Mesendoderm (in vitro differentiated cells): ENCODE results near the gene SUPT7L.
"Not testable (repeated sequence)": the region's sequence is repeated elsewhere in the genome, so short reads cannot be mapped to it uniquely, and the experiment has no call there.

Experiments used
- DNase-seq: peaks from one replicate; pipeline ENCODE4 v3.0.0; 2013
- H2AK5ac ChIP-seq: 2 replicates; pipeline ENCODE4 v1.6.1; 2013; ENCODE audit warnings: low read length, inconsistent platforms
- H2BK120ac ChIP-seq: 2 replicates; pipeline ENCODE4 v1.6.1; 2013; ENCODE audit warnings: low read depth, mild to moderate bottlenecking, low read length, moderate library complexity, mixed read lengths
- H2BK15ac ChIP-seq: replicated peaks from 2 replicates; pipeline ENCODE4 v1.6.1; 2013; ENCODE audit warnings: low read depth, mild to moderate bottlenecking, moderate library complexity
- H2BK5ac ChIP-seq: 2 replicates; pipeline ENCODE4 v1.6.1; 2013; ENCODE audit warnings: low read length, inconsistent platforms
- H3K18ac ChIP-seq: 2 replicates; pipeline ENCODE4 v1.6.1; 2013; ENCODE audit warnings: mild to moderate bottlenecking, low read length, mixed read lengths
- H3K23ac ChIP-seq: one replicate; pipeline ENCODE4 v1.6.1; 2013; ENCODE audit warnings: low read length
- H3K27ac ChIP-seq: 2 replicates; pipeline ENCODE4 v1.5.1; 2013; ENCODE audit warnings: low read depth, mild to moderate bottlenecking, inconsistent platforms, low read length, moderate library complexity
- H3K27me3 ChIP-seq: 2 replicates; pipeline ENCODE4 v1.6.1; 2013; ENCODE audit warnings: low read length, control low read depth, mild to moderate bottlenecking, inconsistent platforms; ENCODE audit not compliant: insufficient read depth, poor library complexity
- H3K36me3 ChIP-seq: 2 replicates; pipeline ENCODE4 v1.6.1; 2013; ENCODE audit warnings: low read length, inconsistent platforms; ENCODE audit not compliant: control insufficient read depth, insufficient read depth
- H3K4ac ChIP-seq: one replicate; pipeline ENCODE4 v1.6.1; 2013; ENCODE audit warnings: low read depth, mild to moderate bottlenecking, low read length, moderate library complexity
- H3K4me1 ChIP-seq: 2 replicates; pipeline ENCODE4 v1.6.1; 2013; ENCODE audit warnings: low read depth, low read length, inconsistent platforms; ENCODE audit not compliant: control insufficient read depth
- H3K4me2 ChIP-seq: 2 replicates; pipeline ENCODE4 v1.6.1; 2013; ENCODE audit warnings: low read length
- H3K4me3 ChIP-seq: 2 replicates; pipeline ENCODE4 v1.5.1; 2013; ENCODE audit warnings: mild to moderate bottlenecking, low read length
- H3K56ac ChIP-seq: one replicate; pipeline ENCODE4 v1.6.1; 2013; ENCODE audit warnings: low read length
- H3K79me1 ChIP-seq: 2 replicates; pipeline ENCODE4 v1.6.1; 2013; ENCODE audit warnings: low read length, inconsistent platforms
- H3K79me2 ChIP-seq: 2 replicates; pipeline ENCODE4 v1.6.1; 2013; ENCODE audit warnings: mild to moderate bottlenecking, low read length; ENCODE audit not compliant: control insufficient read depth, insufficient read depth
- H3K9ac ChIP-seq: 2 replicates; pipeline ENCODE4 v1.6.1; 2013; ENCODE audit warnings: low read length, inconsistent platforms
- H4K5ac ChIP-seq: one replicate; pipeline ENCODE4 v1.6.1; 2013; ENCODE audit warnings: low read length
- H4K8ac ChIP-seq: one replicate; pipeline ENCODE4 v1.6.1; 2013; ENCODE audit warnings: low read depth, mild to moderate bottlenecking, control low read depth, low read length, moderate library complexity
- WGBS: extraction: QIAGEN DNeasy Blood & Tissue Kit; methylation state at CpG from one replicate; pipeline ENCODE4 v1.1.7; 2013; ENCODE audit warnings: low lambda C conversion rate, missing lambda C conversion rate; ENCODE audit not compliant: insufficient coverage; ENCODE audit errors: extremely low coverage; 5-methylcytosine and 5-hydroxymethylcytosine counted together

The SUPT7L gene

DNA sequence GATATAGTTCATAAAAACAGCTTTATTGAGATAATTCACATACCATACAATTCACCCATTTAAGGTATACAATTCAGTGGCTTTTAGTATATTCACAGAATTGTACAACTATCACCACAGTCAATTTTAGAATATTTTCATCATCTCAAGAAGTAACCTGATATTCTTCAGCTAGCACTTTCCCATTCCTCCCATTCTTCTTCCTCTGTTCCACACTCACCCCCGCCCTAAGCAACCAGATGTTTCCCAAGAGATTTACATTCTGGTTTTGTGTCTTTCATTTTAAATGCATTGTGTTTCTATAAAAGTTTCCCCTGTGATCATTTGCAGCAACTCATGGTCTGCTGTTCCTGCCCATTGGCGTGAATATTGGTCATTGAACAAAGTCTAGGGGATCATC is 29.1 kb downstream of the SUPT7L start:
- Histone ChIP-seq H2BK15ac (no peak overlapping the region), H3K36me3 (no peaks in the 10 kb centered on the region)
- WGBS, result no CpG with 5 or more reads among the region's 2 CpGs

DNA sequence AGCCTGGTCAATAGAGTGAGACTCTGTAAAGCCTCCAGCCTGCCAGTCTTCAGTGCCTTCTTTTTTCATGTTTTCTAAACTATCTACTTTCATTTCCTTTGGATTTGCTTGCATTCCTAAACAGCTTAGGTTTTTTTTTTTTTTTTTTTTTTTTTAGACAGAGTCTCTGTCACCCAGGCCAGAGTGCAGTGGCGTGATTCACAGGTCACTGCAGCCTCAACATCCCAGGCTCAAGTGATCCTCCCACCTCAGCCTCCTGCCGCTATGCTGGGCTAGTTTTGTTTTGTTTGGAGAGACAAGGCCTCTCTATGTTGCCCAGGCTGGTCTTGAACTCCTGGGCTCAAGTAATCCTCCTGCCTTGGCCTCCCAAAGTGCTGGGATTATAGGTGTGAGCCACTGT is 33.2 kb downstream of the SUPT7L start:
- H2BK5ac ChIP-seq, H3K4me3 ChIP-seq, H3K4me2 ChIP-seq, H3K79me1 ChIP-seq, H3K56ac ChIP-seq, H2BK120ac ChIP-seq, H3K36me3 ChIP-seq, H3K79me2 ChIP-seq, DNase-seq, H3K9ac ChIP-seq, H3K27me3 ChIP-seq, H3K18ac ChIP-seq, H4K5ac ChIP-seq, H3K23ac ChIP-seq, H4K8ac ChIP-seq, H3K4ac ChIP-seq, H2AK5ac ChIP-seq, H3K27ac ChIP-seq, H3K4me1 ChIP-seq, H2BK15ac ChIP-seq: not testable (repeated sequence)
- no CpG with 5 or more reads among the region's 2 CpGs for WGBS

More for the DNA sequence above, 29.1 kb downstream of the SUPT7L start:
- H3K79me2 ChIP-seq, result peaks cover 4% of the 10 kb centered on the region
- peaks cover 4% of the 10 kb centered on the region for H3K79me1 ChIP-seq
- H3K23ac ChIP-seq, result no peak overlapping the region
- no peak overlapping the region for H3K56ac ChIP-seq
- no peak overlapping the region for H3K18ac ChIP-seq
- no peak for DNase-seq
- H3K4me1 ChIP-seq, result peaks cover 3% of the 10 kb centered on the region
- H2AK5ac ChIP-seq, result no peak overlapping the region
- no peak overlapping the region for H3K9ac ChIP-seq
- no peak overlapping the region for H4K8ac ChIP-seq
- H3K4ac ChIP-seq, result no peak overlapping the region
- H4K5ac ChIP-seq, result no peak overlapping the region
- H3K4me3 ChIP-seq, result no peak overlapping the region
- H3K4me2 ChIP-seq, result no peak overlapping the region
- no peak overlapping the region for H2BK5ac ChIP-seq
- H2BK120ac ChIP-seq, result no peak overlapping the region
- no peaks in the 10 kb centered on the region for H3K27me3 ChIP-seq
- no peak overlapping the region for H3K27ac ChIP-seq

- peak within 1 kb of the TSS; percentile 14 for H4K8ac ChIP-seq
- peaks cover 3% of the 10 kb centered on the region for H3K4me1 ChIP-seq
- peak within 1 kb of the TSS; percentile 41 for H3K18ac ChIP-seq
- no peak within 1 kb of the TSS for H2BK15ac ChIP-seq
- H3K4me3 ChIP-seq, result peak within 1 kb of the TSS; percentile 100
- no peak within 1 kb of the TSS for H3K23ac ChIP-seq
- no peak within 1 kb of the TSS for H2BK120ac ChIP-seq
- peak; percentile 93 for DNase-seq
- H2AK5ac ChIP-seq, result peak within 1 kb of the TSS; percentile 76
- no CpG with 5 or more reads among the region's 44 CpGs for WGBS
- peak within 1 kb of the TSS; percentile 56 for H3K4me2 ChIP-seq
- H3K56ac ChIP-seq, result peak within 1 kb of the TSS; percentile 99
- H3K79me1 ChIP-seq, result peaks cover 6% of the 10 kb centered on the region
- no peaks in the 10 kb centered on the region for H3K36me3 ChIP-seq
- H3K79me2 ChIP-seq, result peaks cover 6% of the 10 kb centered on the region
- peak within 1 kb of the TSS; percentile 99 for H3K9ac ChIP-seq
- H4K5ac ChIP-seq, result peak within 1 kb of the TSS; percentile 33
- no peaks in the 10 kb centered on the region for H3K27me3 ChIP-seq
- no peak within 1 kb of the TSS for H3K27ac ChIP-seq
- H2BK5ac ChIP-seq, result peak within 1 kb of the TSS; percentile 62
- H3K4ac ChIP-seq, result no peak within 1 kb of the TSS
Observed at GRCh38 chr2:27628767-27629709, 34.4 kb downstream of the SUPT7L start, which contains the start of the genes CCDC121 and GPN1. TSS of gene CCDC121 (minus strand) at chr2:27629012. CDS start at chr2:27627799, 1,213 bp downstream. TSS of gene GPN1 (plus strand) at chr2:27629050. CDS start at chr2:27629059, 9 bp downstream.

DNA sequence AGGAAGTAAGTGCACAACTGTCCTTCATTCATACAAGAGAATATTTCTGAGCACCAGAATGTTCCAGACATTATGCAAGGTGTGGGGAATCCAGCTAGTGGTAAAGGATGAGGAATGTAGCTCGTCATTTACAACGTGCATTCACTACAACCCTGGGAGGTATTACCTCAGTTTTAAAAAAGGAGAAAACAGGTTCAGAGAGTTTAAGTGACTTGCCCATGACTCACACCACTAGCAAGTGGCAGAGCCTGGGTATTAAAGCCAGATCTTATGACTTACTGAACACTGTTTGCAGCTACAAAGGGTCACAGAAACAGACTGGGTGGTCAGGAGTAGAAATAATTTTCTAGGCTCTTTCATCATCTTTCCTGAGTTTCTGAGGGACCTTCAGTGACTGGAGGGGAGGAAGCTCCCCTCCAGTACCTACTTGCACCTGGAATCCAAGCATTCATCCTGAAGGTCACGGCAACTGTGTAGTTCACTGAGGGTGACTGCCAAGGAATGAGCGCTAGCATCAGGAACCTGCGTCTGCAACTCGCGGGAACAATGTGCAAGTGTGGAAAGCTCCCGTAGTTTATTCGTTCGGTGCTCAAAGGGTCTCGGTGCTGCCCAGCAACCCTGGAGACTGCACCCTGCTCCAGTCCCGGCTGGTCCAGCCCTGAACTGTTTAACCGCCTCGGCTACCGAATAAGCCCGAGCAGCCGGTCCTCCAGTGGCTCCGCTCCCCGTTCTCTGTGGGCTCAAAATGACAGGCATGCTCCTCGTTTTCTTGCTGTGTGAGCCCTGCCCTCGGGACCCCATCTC is 35.2 kb downstream of the SUPT7L start:
- no peak overlapping the region for H2BK5ac ChIP-seq
- no peaks in the 10 kb centered on the region for H3K27me3 ChIP-seq
- no peak overlapping the region for H2BK120ac ChIP-seq
- peaks cover 3% of the 10 kb centered on the region for H3K4me1 ChIP-seq
- H3K4me3 ChIP-seq, result peak overlapping the region; percentile 58
- H2AK5ac ChIP-seq, result no peak overlapping the region
- H3K79me1 ChIP-seq, result peaks cover 6% of the 10 kb centered on the region
- H3K23ac ChIP-seq, result no peak overlapping the region
- H3K36me3 ChIP-seq, result no peaks in the 10 kb centered on the region
- no peak overlapping the region for H4K8ac ChIP-seq
- no peak overlapping the region for H3K4ac ChIP-seq
- WGBS, result no CpG with 5 or more reads among the region's 21 CpGs
- peak overlapping the region; percentile 99 for H3K56ac ChIP-seq
- peak overlapping the region; percentile 69 for H3K9ac ChIP-seq
- H2BK15ac ChIP-seq, result no peak overlapping the region
- H3K79me2 ChIP-seq, result peaks cover 6% of the 10 kb centered on the region
- no peak overlapping the region for H4K5ac ChIP-seq
- H3K4me2 ChIP-seq, result peak overlapping the region; percentile 40
- H3K27ac ChIP-seq, result no peak overlapping the region
- H3K18ac ChIP-seq, result no peak overlapping the region
- peak; percentile 77 for DNase-seq

- not testable (repeated sequence) for H3K79me1 ChIP-seq, H3K18ac ChIP-seq, H4K8ac ChIP-seq, H3K4me3 ChIP-seq, H3K23ac ChIP-seq, H3K79me2 ChIP-seq, H3K56ac ChIP-seq, H3K4me1 ChIP-seq, H2AK5ac ChIP-seq, H2BK15ac ChIP-seq, H3K27ac ChIP-seq, H3K9ac ChIP-seq, H2BK120ac ChIP-seq, H4K5ac ChIP-seq, H3K27me3 ChIP-seq, H3K4me2 ChIP-seq, H3K4ac ChIP-seq, H2BK5ac ChIP-seq, H3K36me3 ChIP-seq
- WGBS, result no CpG with 5 or more reads among the region's 3 CpGs
- DNase-seq, result peak; percentile 28
Observed at GRCh38 chr2:27626921-27627320, 36.5 kb downstream of the SUPT7L start.
